Kidney epithelial cell (primary cell): ENCODE data around the gene LMCD1. TPM values are rescaled to one million over a fixed set of nuclear protein-coding genes. Genes with fewer than 3 reads are reported as not detected.

ENCODE experiments used
- DNase-seq: peaks from one replicate; pipeline ENCODE4 v3.0.0-alpha.2; 2010; ENCODE audit warnings: low read depth
- H3K27me3 ChIP-seq: 2 replicates; pipeline ENCODE4 v1.6.0; 2011; ENCODE audit warnings: low read length; ENCODE audit not compliant: control insufficient read depth, insufficient read depth
- H3K36me3 ChIP-seq: 2 replicates; pipeline ENCODE4 v1.5.1; 2011; ENCODE audit warnings: low read length; ENCODE audit not compliant: control insufficient read depth, insufficient read depth
- H3K4me3 ChIP-seq: 2 replicates; pipeline ENCODE4 v1.5.1; 2011; ENCODE audit warnings: low read depth, mild to moderate bottlenecking, control low read depth, low read length
- total RNA-seq: library from RNA; depleted of rRNA; stranded (reverse); fragments of >200 nt; gene quantifications from 2 replicates; pipeline ENCODE4 v1.2.3, GENCODE V29; 2015
- TF ChIP-seq, protein P1 (sequence below): IDR thresholded peaks from 2 replicates; pipeline ENCODE4 v1.5.1; 2011; ENCODE audit warnings: mild to moderate bottlenecking, moderate library complexity, low read length, control low read depth, inconsistent platforms; ENCODE audit not compliant: insufficient read depth, poor library complexity, severe bottlenecking

LMCD1 gene
- total RNA-seq, 1 donor from 2014 or later: 264 TPM

DNA sequence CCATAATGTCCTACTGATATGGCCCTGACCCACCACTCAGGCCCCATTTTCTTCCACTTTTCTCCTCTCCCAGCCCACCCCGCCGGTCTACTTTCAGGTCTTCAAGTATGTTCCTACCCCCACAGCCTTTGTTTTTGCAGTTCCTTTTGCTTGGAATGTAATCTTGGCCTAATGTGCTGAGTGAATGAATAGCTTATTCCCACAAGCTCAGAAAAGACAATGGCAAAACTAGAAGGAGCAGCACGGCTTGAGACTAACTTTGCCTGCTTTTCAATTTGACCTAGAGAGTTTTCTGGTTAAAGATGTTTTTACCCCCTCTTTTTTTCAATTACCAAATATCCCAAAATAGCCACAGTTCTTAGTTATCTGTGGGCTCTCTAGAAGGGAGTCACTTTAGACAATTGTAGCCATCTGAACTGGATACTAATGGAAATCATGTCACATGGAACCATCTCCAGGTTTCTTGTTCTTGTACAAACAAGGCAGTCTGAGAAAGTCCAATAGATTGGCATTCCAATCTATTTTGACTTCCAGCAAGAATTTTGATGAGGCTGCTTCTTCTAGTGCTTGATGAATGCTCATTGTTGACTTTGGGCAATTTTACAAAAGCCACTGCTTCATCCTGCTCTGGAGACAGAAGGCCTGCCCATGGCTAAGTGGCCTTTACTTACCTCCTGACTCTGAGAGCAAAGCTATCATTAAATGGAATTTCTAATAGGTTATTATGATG, 16.3 kb upstream of the LMCD1 start:
- H3K36me3 ChIP-seq: no peaks in the 10 kb centered on the region

DNA sequence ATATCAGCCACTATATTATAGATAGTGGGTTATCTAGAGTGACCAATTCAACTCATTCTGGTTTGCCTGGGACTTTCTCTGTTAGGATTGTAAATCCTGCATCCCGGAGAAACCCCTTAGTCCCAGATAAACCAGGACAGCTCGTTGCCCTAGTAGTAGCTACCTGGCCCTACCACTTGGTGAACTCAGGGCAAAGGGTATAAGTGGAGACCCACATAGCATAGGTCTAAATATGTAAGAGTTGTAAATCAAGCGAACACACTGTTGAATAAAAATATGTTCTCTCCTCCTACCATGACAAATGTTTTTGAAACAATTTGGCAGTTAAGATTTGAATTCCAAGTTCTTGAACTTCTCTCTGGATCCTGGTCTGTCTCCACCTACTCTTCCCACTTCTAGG, 15.7 kb upstream of the LMCD1 start:
- H3K4me3 ChIP-seq: no peak overlapping the region
- DNase-seq: no peak
- H3K27me3 ChIP-seq: no peaks in the 10 kb centered on the region
- H3K36me3 ChIP-seq: no peaks in the 10 kb centered on the region
- TF ChIP-seq, protein P1, sequence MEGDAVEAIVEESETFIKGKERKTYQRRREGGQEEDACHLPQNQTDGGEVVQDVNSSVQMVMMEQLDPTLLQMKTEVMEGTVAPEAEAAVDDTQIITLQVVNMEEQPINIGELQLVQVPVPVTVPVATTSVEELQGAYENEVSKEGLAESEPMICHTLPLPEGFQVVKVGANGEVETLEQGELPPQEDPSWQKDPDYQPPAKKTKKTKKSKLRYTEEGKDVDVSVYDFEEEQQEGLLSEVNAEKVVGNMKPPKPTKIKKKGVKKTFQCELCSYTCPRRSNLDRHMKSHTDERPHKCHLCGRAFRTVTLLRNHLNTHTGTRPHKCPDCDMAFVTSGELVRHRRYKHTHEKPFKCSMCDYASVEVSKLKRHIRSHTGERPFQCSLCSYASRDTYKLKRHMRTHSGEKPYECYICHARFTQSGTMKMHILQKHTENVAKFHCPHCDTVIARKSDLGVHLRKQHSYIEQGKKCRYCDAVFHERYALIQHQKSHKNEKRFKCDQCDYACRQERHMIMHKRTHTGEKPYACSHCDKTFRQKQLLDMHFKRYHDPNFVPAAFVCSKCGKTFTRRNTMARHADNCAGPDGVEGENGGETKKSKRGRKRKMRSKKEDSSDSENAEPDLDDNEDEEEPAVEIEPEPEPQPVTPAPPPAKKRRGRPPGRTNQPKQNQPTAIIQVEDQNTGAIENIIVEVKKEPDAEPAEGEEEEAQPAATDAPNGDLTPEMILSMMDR: no peak

More for the DNA sequence above, 16.3 kb upstream of the LMCD1 start:
- TF ChIP-seq, protein P1: no peak
- H3K4me3 ChIP-seq: no peak overlapping the region
- no peaks in the 10 kb centered on the region for H3K27me3 ChIP-seq
- DNase-seq: no peak

DNA sequence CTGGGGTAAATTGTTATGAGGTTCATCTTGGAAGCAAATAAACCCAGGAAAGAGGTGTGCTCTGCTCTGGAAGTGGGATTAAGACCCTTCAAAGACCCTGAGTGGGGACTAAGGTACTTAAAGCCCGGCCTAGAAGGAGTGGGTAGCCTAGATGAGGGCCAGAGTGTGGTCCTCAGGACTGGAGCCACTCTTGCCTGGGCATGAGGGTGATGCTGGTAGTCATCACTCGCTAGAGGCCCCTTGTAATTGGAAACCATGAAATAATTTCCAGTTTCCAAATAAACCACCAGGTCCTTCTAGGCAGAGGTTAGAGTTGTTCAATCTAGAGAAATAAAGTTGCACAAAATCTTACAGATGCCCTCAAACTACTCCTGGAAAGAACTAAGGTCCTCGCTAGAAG, 15.2 kb upstream of the LMCD1 start:
- H3K27me3 ChIP-seq: no peaks in the 10 kb centered on the region
- no peak overlapping the region for H3K4me3 ChIP-seq
- no peaks in the 10 kb centered on the region for H3K36me3 ChIP-seq
- TF ChIP-seq, protein P1: no peak
- no peak for DNase-seq

DNA sequence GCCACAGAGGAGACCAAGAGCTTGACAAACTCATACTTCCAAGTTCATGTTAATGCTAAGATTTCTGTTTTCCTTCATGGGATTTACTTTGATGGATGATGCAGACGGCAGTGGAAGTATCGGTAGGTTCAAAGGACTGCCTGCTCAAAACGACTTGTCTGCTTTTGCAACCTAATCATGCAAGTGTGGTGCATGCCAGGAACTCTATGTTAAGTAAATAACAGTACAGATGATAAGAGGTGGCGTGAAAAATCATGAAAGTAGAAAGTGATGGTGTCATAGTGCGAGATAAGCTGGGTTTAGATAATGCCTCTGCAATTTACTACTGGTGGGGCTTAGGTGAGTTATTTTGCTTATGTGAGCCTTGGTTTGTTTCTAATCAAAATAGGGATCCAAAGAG, 14.7 kb upstream of the LMCD1 start:
- Histone ChIP-seq H3K4me3 (no peak overlapping the region), H3K27me3 (no peaks in the 10 kb centered on the region), H3K36me3 (no peaks in the 10 kb centered on the region)
- no peak for DNase-seq
- TF ChIP-seq, protein P1: no peak

DNA sequence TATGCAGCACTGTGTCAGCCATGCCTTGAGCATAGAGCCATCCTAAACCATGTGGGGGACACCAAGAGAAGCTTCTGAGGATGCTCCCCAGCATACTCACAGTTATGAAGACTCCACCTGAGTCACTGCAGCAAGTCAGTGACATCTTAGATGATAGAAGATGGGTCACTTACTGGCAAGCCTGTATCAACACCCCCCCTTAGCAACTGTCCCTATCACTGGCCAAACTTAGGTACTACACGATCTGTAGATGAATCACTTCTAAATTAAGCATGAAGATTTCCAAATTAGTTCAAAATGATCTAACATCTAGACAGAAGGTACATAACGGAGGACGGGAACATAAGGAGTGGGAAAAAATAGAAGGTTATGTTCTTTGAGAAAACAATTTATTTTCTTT, 13.2 kb upstream of the LMCD1 start:
- no peaks in the 10 kb centered on the region for H3K36me3 ChIP-seq
- no peak overlapping the region for H3K4me3 ChIP-seq
- H3K27me3 ChIP-seq: no peaks in the 10 kb centered on the region
- DNase-seq: no peak
- TF ChIP-seq, protein P1: no peak

DNA sequence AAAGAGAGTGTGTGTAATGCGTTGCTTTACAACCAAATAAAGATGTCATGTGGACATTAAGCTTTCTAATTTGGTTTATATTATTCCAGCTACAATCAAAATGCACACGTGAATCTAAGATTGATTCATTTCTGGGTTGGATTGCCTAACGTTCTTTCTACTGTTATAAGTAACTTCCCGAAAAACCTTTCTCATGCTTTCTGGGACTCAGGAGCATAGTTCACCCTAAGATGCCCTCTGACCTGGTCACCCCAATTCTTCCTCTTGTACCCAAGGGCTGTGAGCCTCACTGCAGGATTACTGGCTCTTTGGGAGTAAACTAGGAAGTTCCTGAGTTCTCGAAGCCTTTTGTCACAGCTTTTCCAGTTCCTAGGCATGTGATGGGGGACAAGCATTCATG, 12.7 kb upstream of the LMCD1 start:
- TF ChIP-seq, protein P1: no peak
- Histone ChIP-seq H3K4me3 (no peak overlapping the region), H3K36me3 (no peaks in the 10 kb centered on the region), H3K27me3 (no peaks in the 10 kb centered on the region)
- no peak for DNase-seq
